HepG2 (cell line): ENCODE results near the gene ETV6. TPM values are rescaled to one million over a fixed set of nuclear protein-coding genes. Genes with fewer than 3 reads are reported as not detected.

Source experiments
- ATAC-seq: fragments of 200-7000 bp; cut with Tn5 transposase; 3 replicates; pipeline ENCODE4 v1.9.1; 2020; ENCODE audit warnings: mild to moderate bottlenecking, moderate library complexity
- BruUV-seq: library from RNA; stranded (reverse); fragments of 400-500 nt; replicated peaks from 2 replicates; lab custom pipeline; 2021; lab: Mats Ljungman, UMichigan
- CTCF ChIA-PET: fragments of 300-600 bp; formaldehyde crosslinking; extraction: SDS; loops from one replicate; lab custom pipeline; 2021; ENCODE audit warnings: low total read pairs, inconsistent platforms, low intra/inter-chr PET ratio; lab: Yijun Ruan, JAX
- POLR2A ChIA-PET: fragments of 350-600 bp; sonication (Branson Sonifier 250); formaldehyde crosslinking; loops from one replicate; lab custom pipeline; 2020; ENCODE audit warnings: antibody characterized with exemption, inconsistent platforms; lab: Yijun Ruan, JAX
- DNase-seq: peaks from one replicate; pipeline ENCODE4 v3.0.0-alpha.2; 2015; ENCODE audit warnings: low spot score
- FAIRE-seq: peaks from 3 replicates; lab custom pipeline; 2011; peaks lifted over from hg19 to GRCh38; lab: Jason Lieb, UNC
- H2AFZ ChIP-seq: one replicate; pipeline ENCODE4 v1.6.1; 2011; ENCODE audit warnings: low read length, inconsistent platforms
- H3K27ac ChIP-seq: fragments of 300-600 bp; 3 replicates; pipeline ENCODE4 v1.8.0; 2011; ENCODE audit warnings: mixed run types, mild to moderate bottlenecking, mixed read lengths, low read length, inconsistent platforms; ENCODE audit not compliant: insufficient read depth; ENCODE audit errors: extremely low read length
- H3K27me3 ChIP-seq, 2 experiments: fragments of 200-600 bp in 1 of 2; 2 replicates in 1 of 2; 3 replicates in 1 of 2; pipeline versions ENCODE4 v1.6.0 to v1.8.0; 2011; ENCODE audit warnings: low read length in 2 of 2, mild to moderate bottlenecking in 2 of 2, moderate library complexity in 2 of 2, inconsistent platforms in 1 of 2; ENCODE audit not compliant: insufficient read depth in 2 of 2, control insufficient read depth in 1 of 2
- H3K36me3 ChIP-seq, 2 experiments: fragments of 200-600 bp in 1 of 2; replicated peaks in 1 of 2; 2 replicates in 1 of 2; 3 replicates in 1 of 2; pipeline versions ENCODE4 v1.5.1 to v1.8.0; 2011; ENCODE audit warnings: low read length in 2 of 2, inconsistent platforms in 1 of 2; ENCODE audit not compliant: insufficient read depth in 2 of 2, control insufficient read depth in 1 of 2
- H3K4me1 ChIP-seq: 2 replicates; pipeline ENCODE4 v1.5.1; 2012; ENCODE audit warnings: low read length, inconsistent platforms; ENCODE audit not compliant: insufficient read depth
- H3K4me2 ChIP-seq: 2 replicates; pipeline ENCODE4 v1.6.0; 2011; ENCODE audit warnings: low read depth, low read length, inconsistent platforms
- H3K4me3 ChIP-seq, 3 experiments: fragments of 200-600 bp in 1 of 3; sonication (generic), shearing (Covaris generic) in 1 of 3; replicated peaks in 1 of 3; 2 replicates each; pipeline ENCODE4 v1.5.1; 2011 to 2016; ENCODE audit warnings: low read length in 3 of 3, inconsistent platforms in 2 of 3, low read depth in 2 of 3, mild to moderate bottlenecking in 2 of 3, control low read depth in 1 of 3, mixed read lengths in 1 of 3; ENCODE audit not compliant: insufficient read depth in 1 of 3
- H3K79me2 ChIP-seq: one replicate; pipeline ENCODE4 v1.6.1; 2011; ENCODE audit warnings: low read length, inconsistent platforms; ENCODE audit not compliant: insufficient read depth
- H3K9ac ChIP-seq: 2 replicates; pipeline ENCODE4 v1.6.0; 2011; ENCODE audit warnings: mild to moderate bottlenecking, low read depth, low read length, inconsistent platforms; ENCODE audit not compliant: insufficient read depth
- H3K9me3 ChIP-seq: 2 replicates; pipeline ENCODE4 v1.5.1; 2012; ENCODE audit warnings: mild to moderate bottlenecking, low read length
- H4K20me1 ChIP-seq: 2 replicates; pipeline ENCODE4 v1.6.0; 2011; ENCODE audit warnings: inconsistent platforms, mild to moderate bottlenecking, low read length, moderate library complexity; ENCODE audit not compliant: insufficient read depth
- ATRX ChIP-seq: sonication (generic); formaldehyde crosslinking; IDR thresholded peaks from 2 replicates; pipeline ENCODE4 v1.4.0; 2020; ENCODE audit warnings: missing genetic modification reagents, borderline replicate concordance
- CENPX ChIP-seq: sonication (generic); formaldehyde crosslinking; IDR thresholded peaks from 2 replicates; pipeline ENCODE4 v1.9.0; 2021; ENCODE audit warnings: mild to moderate bottlenecking, missing genetic modification reagents, moderate library complexity
- HNF1B ChIP-seq: sonication (generic); formaldehyde crosslinking; IDR thresholded peaks from 2 replicates; pipeline ENCODE4 v1.5.1; 2020; ENCODE audit warnings: mild to moderate bottlenecking, moderate library complexity, missing genetic modification reagents
- HOXA9 ChIP-seq: sonication (generic); formaldehyde crosslinking; IDR thresholded peaks from 2 replicates; pipeline ENCODE4 v1.8.1; 2022; ENCODE audit warnings: missing genetic modification reagents, mild to moderate bottlenecking, moderate library complexity, borderline replicate concordance
- NFE2 ChIP-seq: sonication (generic); formaldehyde crosslinking; IDR thresholded peaks from 2 replicates; pipeline ENCODE4 v1.4.0; 2020; ENCODE audit warnings: missing genetic modification reagents
- PHF5A ChIP-seq: IDR thresholded peaks from one replicate; pipeline ENCODE4 v1.6.1; 2018; ENCODE audit warnings: low read depth, missing genetic modification reagents; ENCODE audit not compliant: unreplicated experiment
- REST ChIP-seq, 2 experiments: IDR thresholded peaks; 2 replicates each; pipeline ENCODE4 v1.6.1; 2011 to 2012; ENCODE audit warnings: low read length in 2 of 2, borderline replicate concordance in 1 of 2, low read depth in 1 of 2, mild to moderate bottlenecking in 1 of 2, moderate library complexity in 1 of 2
- SNAPC5 ChIP-seq: sonication (generic); formaldehyde crosslinking; IDR thresholded peaks from 2 replicates; pipeline ENCODE4 v1.8.1; 2023; ENCODE audit warnings: mild to moderate bottlenecking, missing genetic modification reagents, borderline replicate concordance
- ZBTB1 ChIP-seq: sonication (generic); formaldehyde crosslinking; IDR thresholded peaks from 2 replicates; pipeline ENCODE4 v1.4.0; 2020; ENCODE audit warnings: missing genetic modification reagents, borderline replicate concordance
- ZFX ChIP-seq: sonication (generic); formaldehyde crosslinking; IDR thresholded peaks from 2 replicates; pipeline ENCODE4 v1.4.0; 2020; ENCODE audit warnings: mild to moderate bottlenecking, low read depth, missing genetic modification reagents, moderate library complexity
- ZNF280D ChIP-seq: sonication (generic); formaldehyde crosslinking; IDR thresholded peaks from 2 replicates; pipeline ENCODE4 v1.5.1; 2020; ENCODE audit warnings: mild to moderate bottlenecking, missing genetic modification reagents
- ZNF775 ChIP-seq: sonication (generic); formaldehyde crosslinking; IDR thresholded peaks from 2 replicates; pipeline ENCODE4 v1.4.0; 2020; ENCODE audit warnings: missing genetic modification reagents, mild to moderate bottlenecking, moderate library complexity, borderline replicate concordance
- WGBS: methylation state at CpG from one replicate; pipeline ENCODE4 v1.1.6; 2017; ENCODE audit warnings: low lambda C conversion rate; 5-methylcytosine and 5-hydroxymethylcytosine counted together
- in situ Hi-C: cut with HindIII; loops from 2 replicates; pipeline ENCODE4 v1.10.0; 2017; ENCODE audit warnings: low pct_unique_long_range_greater_than_20kb; ENCODE audit not compliant: extremely low pct_ligation_motif_present
- intact Hi-C: fragments of 100-400 bp; cut with micrococcal nuclease; formaldehyde crosslinking; loops from one replicate; pipeline ENCODE4 v1.10.0; 2022; ENCODE audit not compliant: unreplicated experiment
- polyA plus RNA-seq, 8 experiments: library from polyadenylated mRNA; depleted of rRNA in 3 of 8; stranded (reverse) in 7 of 8; unstranded in 1 of 8; fragments of >200 nt; fragmentation: Illumina TruSeq in 4 of 8; extraction: Trizol in 4 of 8; gene quantifications; 2 replicates each; pipeline versions ENCODE4 v1.2.1 to v1.2.3, GENCODE V29; 2011 to 2016; ENCODE audit warnings: low read depth in 4 of 8, missing spikeins in 1 of 8, mixed read lengths in 1 of 8; ENCODE audit not compliant: insufficient read depth in 1 of 8
- total RNA-seq, 5 experiments: library from RNA; depleted of rRNA; stranded (reverse); fragments of >200 nt; fragmentation: Illumina TruSeq; extraction: Trizol; gene quantifications; 2 replicates each; pipeline ENCODE4 v1.2.3, GENCODE V29; 2016; ENCODE audit warnings: low read depth in 1 of 5
- TF ChIP-seq, protein P1 (sequence below): sonication (generic); formaldehyde crosslinking; conservative IDR thresholded peaks from 2 replicates; pipeline ENCODE4 v1.8.1; 2023; ENCODE audit warnings: missing genetic modification reagents

Gene ETV6
- total and polyA plus RNA-seq, 2 of the 13 experiments (the other 11 are each of a cell fraction or from before 2014, with no cell fraction given) = 2.2 to 3.0 TPM

GRCh38 chr12:11771356-11771755 is 121.9 kb downstream of the ETV6 start:
- intact Hi-C loops (no loop called here), in situ Hi-C loops (no loop called here)
- POLR2A ChIA-PET = no interaction called here
- ATAC-seq (no peak), DNase-seq (no peak), FAIRE-seq (no peak)
- Histone ChIP-seq H3K9ac (no peak overlapping the region), H3K36me3 (no peaks in the 10 kb centered on the region; a peak in 1 of 5 replicates), H4K20me1 (no peaks in the 10 kb centered on the region), H3K27me3 (no peaks in the 10 kb centered on the region; a peak in 1 of 5 replicates), H3K4me1 (peaks cover 22% of the 10 kb centered on the region), H3K9me3 (no peaks in the 10 kb centered on the region), H3K4me2 (no peak overlapping the region), H3K4me3 (no peak overlapping the region), H3K27ac (no peak overlapping the region), H2AFZ (no peak overlapping the region), H3K79me2 (no peaks in the 10 kb centered on the region)
- no TSS peak for BruUV-seq
- 100% methylated on average over 3 of the region's 3 CpGs for WGBS
- CTCF ChIA-PET = no interaction called here
- TF ChIP-seq, protein P1, sequence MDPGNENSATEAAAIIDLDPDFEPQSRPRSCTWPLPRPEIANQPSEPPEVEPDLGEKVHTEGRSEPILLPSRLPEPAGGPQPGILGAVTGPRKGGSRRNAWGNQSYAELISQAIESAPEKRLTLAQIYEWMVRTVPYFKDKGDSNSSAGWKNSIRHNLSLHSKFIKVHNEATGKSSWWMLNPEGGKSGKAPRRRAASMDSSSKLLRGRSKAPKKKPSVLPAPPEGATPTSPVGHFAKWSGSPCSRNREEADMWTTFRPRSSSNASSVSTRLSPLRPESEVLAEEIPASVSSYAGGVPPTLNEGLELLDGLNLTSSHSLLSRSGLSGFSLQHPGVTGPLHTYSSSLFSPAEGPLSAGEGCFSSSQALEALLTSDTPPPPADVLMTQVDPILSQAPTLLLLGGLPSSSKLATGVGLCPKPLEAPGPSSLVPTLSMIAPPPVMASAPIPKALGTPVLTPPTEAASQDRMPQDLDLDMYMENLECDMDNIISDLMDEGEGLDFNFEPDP (CRISPR knock-in tag) = no peak
- TF ChIP-seq HOXA9 (CRISPR knock-in tag) (no peak), REST (IDR thresholded peaks at IDR 0.05; ENCODE audit: borderline replicate concordance in 1 of 2, low read depth in 1 of 2, low read length in 2 of 2) (no peak), ZBTB1 (CRISPR knock-in tag) (no peak), SNAPC5 (no peak), PHF5A (CRISPR knock-in tag) (no peak), ZNF775 (no peak), ZNF280D (no peak), HNF1B (CRISPR knock-in tag) (no peak), ATRX (CRISPR knock-in tag) (no peak), NFE2 (CRISPR knock-in tag) (no peak), ZFX (CRISPR knock-in tag) (no peak), CENPX (CRISPR knock-in tag) (no peak)
